Neural cell (in vitro differentiated cells): ENCODE measurements around the gene KLK4.

ENCODE experiments used
- EP300 ChIP-seq: fragments of 450-650 bp; conservative IDR thresholded peaks from 2 replicates; pipeline ENCODE4 v1.6.1; 2014; ENCODE audit warnings: antibody characterized with exemption, mild to moderate bottlenecking, moderate library complexity; ENCODE audit not compliant: poor library complexity, severe bottlenecking
- EZH2 ChIP-seq: fragments of 200-600, 300-800 bp; shearing (Covaris generic), sonication (generic); IDR thresholded peaks from 2 replicates; pipeline ENCODE4 v1.6.1; 2014; ENCODE audit warnings: antibody characterized with exemption, low read length, borderline replicate concordance, mild to moderate bottlenecking; ENCODE audit not compliant: insufficient read depth, poor library complexity, severe bottlenecking
- POLR2AphosphoS5 ChIP-seq: IDR thresholded peaks from 2 replicates; pipeline ENCODE4 v1.6.1; 2012
- RAD21 ChIP-seq: fragments of 450-650 bp; conservative IDR thresholded peaks from 2 replicates; pipeline ENCODE4 v1.6.1; 2014; ENCODE audit warnings: antibody characterized with exemption, mild to moderate bottlenecking, moderate library complexity
- TF ChIP-seq, protein P1 (sequence below): fragments of 450-650 bp; IDR thresholded peaks from 2 replicates; pipeline ENCODE4 v1.5.1; 2014; ENCODE audit warnings: antibody characterized with exemption, mild to moderate bottlenecking, moderate library complexity; ENCODE audit not compliant: poor library complexity, severe bottlenecking

DNA sequence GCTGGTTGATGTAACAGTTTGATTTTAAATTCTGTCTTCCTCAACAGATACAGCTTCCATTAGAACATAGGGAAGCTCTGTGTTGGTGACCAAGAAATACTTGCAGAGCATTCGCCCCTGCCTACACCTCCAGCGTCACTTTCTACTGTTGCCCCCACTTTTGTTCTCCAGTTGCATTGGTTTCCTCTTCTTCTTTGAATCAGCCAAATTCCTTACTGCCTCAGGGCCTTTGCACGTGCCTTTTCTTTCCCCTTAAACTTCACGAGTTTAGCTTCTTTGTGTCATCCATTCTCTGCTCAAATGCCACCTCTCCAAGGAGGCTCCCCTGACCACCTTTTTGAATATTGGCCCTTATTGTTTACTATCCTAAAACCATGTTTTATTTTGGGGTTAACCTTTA lies 35.9 kb upstream of the KLK4 start:
- TF ChIP-seq EP300: no peak
- TF ChIP-seq RAD21: no peak
- TF ChIP-seq POLR2AphosphoS5: no peak
- TF ChIP-seq, protein P1, sequence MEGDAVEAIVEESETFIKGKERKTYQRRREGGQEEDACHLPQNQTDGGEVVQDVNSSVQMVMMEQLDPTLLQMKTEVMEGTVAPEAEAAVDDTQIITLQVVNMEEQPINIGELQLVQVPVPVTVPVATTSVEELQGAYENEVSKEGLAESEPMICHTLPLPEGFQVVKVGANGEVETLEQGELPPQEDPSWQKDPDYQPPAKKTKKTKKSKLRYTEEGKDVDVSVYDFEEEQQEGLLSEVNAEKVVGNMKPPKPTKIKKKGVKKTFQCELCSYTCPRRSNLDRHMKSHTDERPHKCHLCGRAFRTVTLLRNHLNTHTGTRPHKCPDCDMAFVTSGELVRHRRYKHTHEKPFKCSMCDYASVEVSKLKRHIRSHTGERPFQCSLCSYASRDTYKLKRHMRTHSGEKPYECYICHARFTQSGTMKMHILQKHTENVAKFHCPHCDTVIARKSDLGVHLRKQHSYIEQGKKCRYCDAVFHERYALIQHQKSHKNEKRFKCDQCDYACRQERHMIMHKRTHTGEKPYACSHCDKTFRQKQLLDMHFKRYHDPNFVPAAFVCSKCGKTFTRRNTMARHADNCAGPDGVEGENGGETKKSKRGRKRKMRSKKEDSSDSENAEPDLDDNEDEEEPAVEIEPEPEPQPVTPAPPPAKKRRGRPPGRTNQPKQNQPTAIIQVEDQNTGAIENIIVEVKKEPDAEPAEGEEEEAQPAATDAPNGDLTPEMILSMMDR: no peak
- TF ChIP-seq EZH2: no peak
